Endodermal cell (in vitro differentiated cells): ENCODE measurements around the gene CD63. TPM values are rescaled to one million over a fixed set of nuclear protein-coding genes. Genes with fewer than 3 reads are reported as not detected.

Source experiments
- DNase-seq: peaks from one replicate; pipeline ENCODE4 v3.0.0-alpha.2; 2017
- H3K27ac ChIP-seq: 2 replicates; pipeline ENCODE4 v1.5.1; 2013; ENCODE audit warnings: mild to moderate bottlenecking, low read depth, low read length, moderate library complexity
- H3K27me3 ChIP-seq: 2 replicates; pipeline ENCODE4 v1.6.1; 2013; ENCODE audit warnings: mild to moderate bottlenecking, low read length, moderate library complexity; ENCODE audit not compliant: insufficient read depth, control insufficient read depth, poor library complexity, severe bottlenecking
- H3K36me3 ChIP-seq: 2 replicates; pipeline ENCODE4 v1.7.0; 2013; ENCODE audit warnings: mild to moderate bottlenecking, low read length, moderate library complexity; ENCODE audit not compliant: control insufficient read depth, insufficient read depth
- H3K4me1 ChIP-seq: one replicate; pipeline ENCODE4 v1.7.0; 2013; ENCODE audit warnings: low read length; ENCODE audit not compliant: control insufficient read depth, insufficient read depth
- H3K4me3 ChIP-seq: 2 replicates; pipeline ENCODE4 v1.5.1; 2013; ENCODE audit warnings: mild to moderate bottlenecking, low read length, moderate library complexity
- H3K9ac ChIP-seq: 2 replicates; pipeline ENCODE4 v1.6.1; 2013; ENCODE audit warnings: mild to moderate bottlenecking, low read length, moderate library complexity; ENCODE audit not compliant: poor library complexity, severe bottlenecking; ENCODE audit errors: extremely low read depth
- H3K9me3 ChIP-seq: 2 replicates; pipeline ENCODE4 v1.6.1; 2013; ENCODE audit warnings: mild to moderate bottlenecking, low read length, moderate library complexity; ENCODE audit not compliant: control insufficient read depth
- H3K27ac Mint-ChIP-seq: 2 replicates; pipeline ENCODE4 v1.8.0; 2020; ENCODE audit warnings: mixed read lengths
- H3K27me3 Mint-ChIP-seq: 2 replicates; pipeline ENCODE4 v1.8.0; 2021; ENCODE audit warnings: mild to moderate bottlenecking, mixed read lengths; ENCODE audit not compliant: insufficient read depth
- H3K36me3 Mint-ChIP-seq: 2 replicates; pipeline ENCODE4 v1.8.0; 2020; ENCODE audit warnings: low read depth, mixed read lengths
- H3K4me1 Mint-ChIP-seq: 2 replicates; pipeline ENCODE4 v1.8.0; 2020; ENCODE audit warnings: mixed read lengths
- H3K4me3 Mint-ChIP-seq: 2 replicates; pipeline ENCODE4 v1.8.0; 2020; ENCODE audit warnings: mild to moderate bottlenecking, moderate library complexity, mixed read lengths
- H3K9me3 Mint-ChIP-seq: 2 replicates; pipeline ENCODE4 v1.8.0; 2020; ENCODE audit warnings: mild to moderate bottlenecking, mixed read lengths
- WGBS, 2 experiments: methylation state at CpG; one replicate each; pipeline versions ENCODE4 v1.1.5 to v1.1.7; 2013; ENCODE audit warnings: missing lambda C conversion rate in 2 of 2, mixed read lengths in 1 of 2; ENCODE audit not compliant: insufficient coverage in 1 of 2, insufficient read length in 1 of 2; 5-methylcytosine and 5-hydroxymethylcytosine counted together
- total RNA-seq, 2 donors: library from RNA; stranded (reverse); fragmentation: NEBNext Ultra II Directional in 1 of 2; extraction: Animal tissue kit (Norgen Biotek cat#: 25700) in 1 of 2; gene quantifications; 2 replicates in 1 of 2; 3 replicates in 1 of 2; pipeline ENCODE4 v1.2.1, GENCODE V29; 2021
- TF ChIP-seq, protein P1 (sequence below): fragments of 200-600 bp; sonication (generic); conservative IDR thresholded peaks from 2 replicates; pipeline ENCODE4 v1.5.0; 2021; ENCODE audit warnings: antibody characterized with exemption, mild to moderate bottlenecking

Gene CD63
- total RNA-seq, 2 donors from 2014 or later: 879 to 1,041 TPM

GRCh38 chr12:55729819-55730818 lies 1.3 kb upstream of the CD63 start:
- H3K4me1 Mint-ChIP-seq: peaks cover 24% of the 10 kb centered on the region
- peak overlapping the region; percentile 94 for H3K27ac Mint-ChIP-seq
- WGBS, 2 experiments: 12 to 20% methylated on average over 12 to 15 of the region's 19 CpGs
- TF ChIP-seq, protein P1, sequence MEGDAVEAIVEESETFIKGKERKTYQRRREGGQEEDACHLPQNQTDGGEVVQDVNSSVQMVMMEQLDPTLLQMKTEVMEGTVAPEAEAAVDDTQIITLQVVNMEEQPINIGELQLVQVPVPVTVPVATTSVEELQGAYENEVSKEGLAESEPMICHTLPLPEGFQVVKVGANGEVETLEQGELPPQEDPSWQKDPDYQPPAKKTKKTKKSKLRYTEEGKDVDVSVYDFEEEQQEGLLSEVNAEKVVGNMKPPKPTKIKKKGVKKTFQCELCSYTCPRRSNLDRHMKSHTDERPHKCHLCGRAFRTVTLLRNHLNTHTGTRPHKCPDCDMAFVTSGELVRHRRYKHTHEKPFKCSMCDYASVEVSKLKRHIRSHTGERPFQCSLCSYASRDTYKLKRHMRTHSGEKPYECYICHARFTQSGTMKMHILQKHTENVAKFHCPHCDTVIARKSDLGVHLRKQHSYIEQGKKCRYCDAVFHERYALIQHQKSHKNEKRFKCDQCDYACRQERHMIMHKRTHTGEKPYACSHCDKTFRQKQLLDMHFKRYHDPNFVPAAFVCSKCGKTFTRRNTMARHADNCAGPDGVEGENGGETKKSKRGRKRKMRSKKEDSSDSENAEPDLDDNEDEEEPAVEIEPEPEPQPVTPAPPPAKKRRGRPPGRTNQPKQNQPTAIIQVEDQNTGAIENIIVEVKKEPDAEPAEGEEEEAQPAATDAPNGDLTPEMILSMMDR: no peak
- H3K27me3 Mint-ChIP-seq: no peaks in the 10 kb centered on the region
- H3K9me3 Mint-ChIP-seq: no peaks in the 10 kb centered on the region
- Histone ChIP-seq H3K9me3 (no peaks in the 10 kb centered on the region), H3K4me1 (peaks cover 8% of the 10 kb centered on the region), H3K27ac (peak overlapping the region; percentile 90), H3K27me3 (no peaks in the 10 kb centered on the region), H3K36me3 (peaks cover 25% of the 10 kb centered on the region), H3K4me3 (peak overlapping the region; percentile 92), H3K9ac (peak overlapping the region; percentile 84)
- peak; percentile 84 for DNase-seq
- peaks cover 18% of the 10 kb centered on the region for H3K36me3 Mint-ChIP-seq
- H3K4me3 Mint-ChIP-seq: peak overlapping the region; percentile 85

- WGBS, 2 experiments: 0% methylated on average over 9 to 61 of the region's 61 CpGs
Observed at GRCh38 chr12:55728186-55728938, 447 bp downstream of the CD63 start.

More at GRCh38 chr12:55728186-55728938, 447 bp downstream of the CD63 start:
- peak overlapping the region; percentile 84 for H3K9ac ChIP-seq
- peak overlapping the region; percentile 77 for H3K27ac Mint-ChIP-seq
- H3K9me3 Mint-ChIP-seq: no peaks in the 10 kb centered on the region
- DNase-seq: peak; percentile 83
- H3K4me3 ChIP-seq: peak overlapping the region; percentile 92
- peak overlapping the region; percentile 90 for H3K27ac ChIP-seq
- no peaks in the 10 kb centered on the region for H3K27me3 ChIP-seq
- H3K9me3 ChIP-seq: no peaks in the 10 kb centered on the region
- peaks cover 35% of the 10 kb centered on the region for H3K36me3 Mint-ChIP-seq
- peak overlapping the region; percentile 85 for H3K4me3 Mint-ChIP-seq
- TF ChIP-seq, protein P1: peak; percentile 33
- H3K27me3 Mint-ChIP-seq: no peaks in the 10 kb centered on the region
- H3K36me3 ChIP-seq: peaks cover 43% of the 10 kb centered on the region
- peaks cover 28% of the 10 kb centered on the region for H3K4me1 Mint-ChIP-seq
- H3K4me1 ChIP-seq: peaks cover 8% of the 10 kb centered on the region
